NCI-H1417 treated with DMSO at 0.1 percent for 48 hours (cell line): ENCODE measurements around the gene COLEC12.
A peak's percentile ranks its signal among the peaks of the same experiment; 100 is the strongest.

Experiments
- DNase-seq: peaks from one replicate; lab custom pipeline; 2025; lab: John Stamatoyannopoulos, UW

The COLEC12 gene

GRCh38 chr18:289026-289425, 211.5 kb downstream of the COLEC12 start:
- no peak for DNase-seq

- no peak for DNase-seq
Measured at GRCh38 chr18:286515-287310, 213.8 kb downstream of the COLEC12 start.

- DNase-seq, result no peak
Measured at GRCh38 chr18:285817-286216, 214.7 kb downstream of the COLEC12 start.

- no peak for DNase-seq
Measured at GRCh38 chr18:275486-275885, 225.0 kb downstream of the COLEC12 start.

GRCh38 chr18:274313-274712, 226.2 kb downstream of the COLEC12 start:
- no peak for DNase-seq

GRCh38 chr18:273525-273924, 227.0 kb downstream of the COLEC12 start:
- no peak for DNase-seq

GRCh38 chr18:272650-273049, 227.9 kb downstream of the COLEC12 start:
- no peak for DNase-seq

GRCh38 chr18:269480-270095, 230.9 kb downstream of the COLEC12 start:
- DNase-seq, result no peak

- peak; percentile 74 for DNase-seq
Measured at GRCh38 chr18:267688-268552, 232.6 kb downstream of the COLEC12 start, which contains the start of gene THOC1. THOC1 (minus strand) TSS chr18:268047; CDS start chr18:268019, 28 bp downstream.

GRCh38 chr18:267380-267687, 233.2 kb downstream of the COLEC12 start:
- DNase-seq, result no peak
